ENCODE data around the gene UBE2N.
A peak's percentile ranks its signal among the peaks of the same experiment; 100 is the strongest.

UBE2N gene

DNA sequence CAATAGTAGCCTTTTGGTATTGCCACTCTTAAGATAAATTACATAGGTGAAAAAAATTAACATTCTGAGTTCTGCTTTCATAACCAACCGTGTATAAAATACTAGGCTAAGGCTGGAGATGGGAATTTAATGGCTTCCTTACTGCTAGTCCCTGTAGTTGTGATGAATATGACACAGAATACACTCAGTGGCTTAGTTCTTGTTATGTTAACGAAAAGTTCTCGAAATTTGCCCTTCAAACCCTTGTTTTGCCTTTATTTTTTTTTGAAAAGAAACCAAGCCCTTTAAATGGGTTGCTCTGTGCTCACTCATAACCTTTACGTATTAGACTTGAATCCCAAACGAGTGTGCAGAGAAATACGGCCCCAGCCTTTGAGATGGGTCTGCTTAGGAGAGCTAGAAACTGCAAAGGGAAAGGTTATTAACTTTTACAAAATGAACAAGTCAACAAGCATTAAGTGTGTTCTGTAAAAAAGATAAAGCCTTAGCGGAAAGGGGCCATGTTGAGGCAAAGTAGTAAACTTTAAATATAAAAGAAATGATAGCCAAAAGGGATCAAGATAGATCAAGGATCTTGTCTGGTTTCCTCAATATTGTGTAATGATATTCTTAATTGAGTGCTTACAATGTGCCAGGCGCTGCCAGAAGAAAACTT lies 62.3 kb downstream of the UBE2N start:
- peak; percentile 36 to 47 for DNase-seq

DNA sequence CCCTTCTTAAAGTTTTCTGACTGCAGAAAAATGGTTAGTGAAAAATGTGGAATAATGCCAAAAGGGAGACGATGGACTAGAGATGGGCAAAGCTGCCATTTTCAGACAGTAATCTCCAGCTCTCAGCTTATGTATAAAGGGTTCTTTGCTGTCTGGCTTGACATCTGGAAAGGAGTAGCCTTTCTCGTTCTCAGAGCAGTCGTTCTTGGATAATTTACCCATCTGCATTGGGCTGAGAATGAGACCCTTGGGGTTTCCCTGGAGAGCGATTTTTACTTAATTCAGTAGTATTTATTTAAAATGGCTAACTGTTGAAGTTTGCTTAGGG lies 62.8 kb downstream of the UBE2N start:
- DNase-seq, result peak in 1 of 2 experiments; percentile 57

DNA sequence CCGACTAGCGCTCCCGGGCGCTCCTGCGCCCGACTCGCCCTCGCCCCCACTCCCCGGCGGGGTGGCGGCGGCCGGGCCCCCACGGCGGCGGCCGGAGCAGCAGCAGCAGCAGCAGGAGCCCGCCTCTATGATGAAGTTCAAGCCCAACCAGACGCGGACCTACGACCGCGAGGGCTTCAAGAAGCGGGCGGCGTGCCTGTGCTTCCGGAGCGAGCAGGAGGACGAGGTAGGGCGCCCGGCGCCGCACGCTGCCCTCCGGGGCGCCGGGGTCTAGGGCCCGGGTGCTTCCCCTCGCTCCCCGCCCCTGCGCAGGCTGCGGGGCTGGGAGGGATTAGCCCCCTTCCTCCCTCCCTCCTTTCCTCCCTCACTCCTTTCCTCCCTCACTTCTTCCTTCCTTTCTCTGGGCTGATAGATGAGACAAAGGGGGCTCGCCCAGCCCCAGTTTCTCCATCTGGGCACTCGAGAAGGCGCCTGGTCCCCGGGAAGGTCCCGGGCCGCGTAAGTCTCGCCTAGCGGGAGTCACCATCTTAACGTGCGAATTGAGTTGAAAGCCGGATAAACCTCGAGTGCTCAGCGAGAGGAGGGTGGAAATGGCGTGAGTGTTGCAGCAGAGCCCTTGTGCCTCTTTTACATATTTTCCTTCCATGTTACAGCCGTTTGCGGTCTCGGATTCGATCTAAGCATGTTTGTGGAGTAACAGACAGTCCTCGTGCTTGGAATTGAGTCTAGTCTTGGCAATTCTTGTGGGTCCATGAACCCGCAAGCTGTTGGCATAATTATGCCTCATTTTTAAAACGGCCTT lies 63.4 kb downstream of the UBE2N start:
- DNase-seq, result peak; percentile 60 to 76

DNA sequence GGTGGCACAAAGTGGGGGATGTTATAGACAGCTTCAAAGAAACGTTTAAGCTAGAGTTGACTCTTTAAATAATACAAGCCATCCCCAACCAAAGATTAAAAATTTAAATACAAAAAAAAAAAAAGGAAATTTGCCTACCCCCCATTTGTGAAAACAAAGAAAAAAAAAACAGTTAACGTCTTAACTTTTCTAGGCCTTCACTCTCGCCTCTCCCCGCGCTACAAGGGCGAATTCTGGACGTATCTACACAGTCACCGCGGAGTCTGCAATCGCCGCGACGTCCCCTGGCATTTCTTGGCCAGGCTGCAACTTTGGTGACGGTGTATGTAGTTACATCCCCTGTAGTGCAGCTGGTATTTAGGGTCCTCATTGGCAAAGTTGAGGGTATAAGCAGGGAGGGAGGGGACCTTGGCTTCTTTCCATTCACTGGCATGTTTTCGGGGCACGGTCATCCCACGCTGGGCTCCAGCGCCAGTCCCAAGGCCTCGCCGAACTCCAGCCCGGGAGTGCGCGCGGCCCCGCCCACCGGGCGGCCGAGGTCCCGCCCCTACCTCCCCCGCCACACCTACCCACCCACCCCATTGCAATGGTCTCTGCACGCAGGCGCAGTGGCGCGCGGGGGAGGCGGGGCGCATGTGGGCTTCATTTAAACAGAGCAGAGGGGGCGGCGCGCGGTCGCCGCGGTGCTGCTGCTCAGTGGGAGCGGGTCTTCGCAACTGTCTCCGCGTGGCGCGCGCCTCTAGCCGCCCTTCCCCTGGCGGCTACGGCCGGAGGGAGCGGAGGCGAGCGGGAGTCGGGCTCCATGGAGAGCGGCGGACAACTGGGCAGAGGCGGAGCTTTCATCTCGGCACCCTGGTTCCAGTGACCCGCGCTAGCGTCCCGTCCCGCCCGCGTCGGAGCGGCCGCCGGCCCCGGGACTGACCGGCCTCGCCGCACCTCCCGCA lies 64.2 kb downstream of the UBE2N start, which contains the start of gene NUDT4:
NUDT4 (plus strand) TSS at position 674 of the 944 bp plus-strand sequence. CDS start 398 bp downstream, outside the sequence.
- DNase-seq, result peak; percentile 74 to 85

DNA sequence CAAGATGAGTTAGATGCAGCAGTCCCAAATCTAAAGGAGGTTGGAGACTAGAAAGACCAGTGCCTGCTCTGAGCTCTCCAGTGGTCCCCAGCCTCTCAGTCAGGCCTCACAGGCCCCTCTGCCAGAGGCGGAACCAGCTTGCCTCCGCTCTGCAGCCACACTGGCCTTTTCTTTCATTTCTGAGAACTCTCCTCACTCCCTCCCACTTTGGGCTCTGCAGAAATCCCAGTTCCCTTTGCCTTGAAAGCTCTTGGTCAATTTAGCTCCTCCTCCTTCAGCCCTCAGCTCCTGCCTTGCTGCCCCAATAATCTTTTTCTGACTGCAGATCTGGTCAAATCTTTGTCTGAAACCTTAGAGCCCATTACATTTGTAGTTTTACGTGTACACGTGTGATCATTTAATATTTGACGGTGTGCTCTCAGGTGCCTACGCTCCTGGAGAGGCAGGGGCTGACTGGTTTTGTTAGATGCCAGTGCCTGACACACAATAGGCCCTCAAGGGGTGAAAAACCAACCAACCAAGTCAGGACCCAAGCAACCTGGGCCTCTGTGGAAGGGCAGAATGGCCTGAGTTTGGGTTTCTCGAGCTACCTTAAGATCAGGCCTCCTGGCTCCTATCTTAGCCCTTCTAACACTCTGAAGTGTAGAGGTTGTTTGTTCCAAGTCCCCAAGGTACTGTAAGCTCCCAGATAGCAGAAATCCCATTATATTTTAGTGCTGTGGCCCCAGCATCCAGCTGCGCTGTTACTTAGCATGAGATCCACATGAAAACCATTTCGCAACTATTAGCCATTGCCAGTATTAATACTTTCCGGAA lies 65.1 kb downstream of the UBE2N start:
- DNase-seq, result no peak

DNA sequence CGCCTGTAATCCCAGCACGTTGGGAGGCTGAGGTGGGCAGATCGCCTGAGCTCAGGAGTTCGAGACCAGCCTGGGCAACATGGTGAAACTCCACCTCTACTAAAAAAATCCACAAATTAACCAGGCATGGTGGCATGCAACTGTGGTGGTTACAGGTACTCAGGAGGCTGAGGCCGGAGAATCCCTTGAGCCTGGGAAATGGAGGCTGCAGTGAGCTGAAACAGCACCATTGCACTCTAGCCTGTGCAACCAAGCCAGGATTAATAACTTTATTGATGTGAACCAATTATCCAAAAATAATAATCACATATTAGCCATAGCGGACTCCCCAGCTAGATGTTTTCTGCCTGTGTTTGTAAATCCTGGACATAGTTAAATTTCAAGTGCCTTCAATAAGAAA lies 65.8 kb downstream of the UBE2N start:
- no peak for DNase-seq

DNA sequence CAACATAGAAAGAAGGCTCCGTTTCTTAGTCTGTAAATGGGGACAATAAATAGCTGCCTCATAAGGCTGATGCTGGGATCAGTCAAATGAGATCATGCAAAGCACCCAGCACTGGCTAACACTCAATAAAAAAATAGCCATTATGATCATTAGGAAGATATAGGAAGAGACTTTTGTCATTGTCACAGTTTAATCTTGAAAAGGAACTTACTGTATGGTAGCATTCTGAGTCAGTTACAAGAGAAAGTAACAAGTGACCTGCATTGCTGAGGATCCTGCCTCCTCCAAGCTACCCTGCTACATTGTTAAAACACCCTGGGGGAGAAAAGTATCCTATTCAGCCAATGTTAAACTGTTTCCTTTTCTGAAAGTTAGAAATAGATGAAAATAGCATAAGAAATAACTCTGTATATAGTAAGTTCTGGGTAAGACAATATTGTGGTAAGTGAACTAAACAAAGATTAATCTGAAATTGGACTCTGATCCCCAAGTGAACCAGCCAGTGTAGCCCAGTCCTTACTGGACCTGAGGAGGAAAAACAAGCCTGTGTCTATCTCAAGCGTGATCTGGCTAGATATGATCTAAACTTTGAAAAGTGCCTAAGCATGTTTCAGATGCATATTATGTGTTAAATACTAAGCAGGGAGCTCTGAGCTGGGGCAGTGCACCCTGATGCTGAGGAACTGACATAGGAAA lies 67.6 kb downstream of the UBE2N start:
- DNase-seq, result no peak

DNA sequence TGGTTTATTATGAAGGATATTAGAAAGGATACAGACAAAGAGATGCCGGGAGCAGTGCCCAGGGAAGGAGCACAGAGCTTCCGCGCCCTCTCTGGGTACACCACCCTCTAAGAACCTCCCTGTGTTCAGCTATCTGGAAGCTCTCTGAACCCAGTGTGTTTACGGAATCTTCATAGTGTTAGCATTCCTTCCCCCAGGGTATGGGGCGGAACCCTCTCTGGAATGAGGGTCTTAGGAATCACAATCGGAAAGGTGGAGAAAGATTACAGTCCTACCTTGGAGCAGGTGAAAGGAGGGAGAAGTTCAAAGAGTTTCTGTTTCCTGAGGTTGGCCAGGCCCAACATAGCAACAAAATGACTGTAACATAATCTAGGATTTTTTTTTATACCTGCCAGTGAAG lies 70.8 kb downstream of the UBE2N start:
- DNase-seq, result no peak

DNA sequence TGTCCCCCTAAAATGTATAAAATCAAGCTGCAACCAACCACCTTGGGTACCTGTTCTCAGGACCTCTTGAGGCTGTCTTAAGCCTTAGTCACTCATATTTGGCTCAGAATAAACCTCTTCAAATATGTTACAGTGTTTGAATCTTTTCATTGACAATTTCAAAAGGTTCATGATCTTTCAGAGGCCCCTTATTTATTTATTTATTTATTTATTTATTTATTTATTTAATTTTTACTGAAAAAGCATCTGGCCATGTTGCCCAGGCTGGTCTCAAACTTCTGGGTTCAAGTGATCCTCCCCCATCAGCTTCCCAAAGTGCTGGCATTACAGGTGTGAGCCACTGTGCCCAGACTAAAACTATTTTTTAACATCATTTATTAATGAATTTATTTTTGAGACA lies 72.2 kb downstream of the UBE2N start:
- DNase-seq, result no peak

DNA sequence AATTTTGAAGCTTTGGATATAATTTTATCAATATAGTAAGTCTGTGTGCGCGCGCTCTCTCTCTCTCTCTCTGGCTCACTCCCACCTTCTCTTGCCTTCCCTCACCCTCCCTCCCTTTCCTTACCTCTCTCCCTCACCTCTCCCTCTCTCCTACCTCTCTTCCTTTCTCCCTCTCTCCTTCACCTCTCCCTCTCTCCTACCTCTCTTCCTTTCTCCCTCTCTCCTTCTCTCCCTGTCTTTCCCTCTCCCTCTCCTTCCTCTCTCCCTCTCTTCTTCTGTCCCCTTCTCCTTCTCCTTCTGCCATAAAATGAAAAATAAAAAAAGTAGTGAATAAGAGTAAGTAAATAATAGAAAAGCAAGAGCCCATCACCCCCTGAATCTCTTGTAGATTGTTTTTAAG lies 73.0 kb downstream of the UBE2N start:
- no peak for DNase-seq

DNA sequence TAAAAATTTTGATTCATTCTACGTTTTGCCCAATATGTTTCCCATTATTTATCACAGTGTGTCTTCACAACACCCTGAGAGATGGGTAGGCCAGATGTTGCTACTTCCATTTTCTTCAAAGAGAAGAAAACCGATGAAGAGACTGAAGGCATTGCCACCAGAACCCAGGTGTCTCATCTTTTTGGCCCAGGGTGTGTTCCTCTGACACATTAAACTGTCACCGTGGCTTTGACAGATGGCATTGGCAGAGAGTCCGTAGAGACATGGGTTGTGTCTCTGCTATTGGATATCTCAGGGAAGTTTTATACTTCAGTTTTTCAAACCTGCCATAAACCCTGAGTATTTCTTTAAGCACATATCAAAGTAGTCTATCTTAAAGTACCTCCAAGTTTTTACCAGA lies 75.3 kb downstream of the UBE2N start:
- DNase-seq, result no peak

DNA sequence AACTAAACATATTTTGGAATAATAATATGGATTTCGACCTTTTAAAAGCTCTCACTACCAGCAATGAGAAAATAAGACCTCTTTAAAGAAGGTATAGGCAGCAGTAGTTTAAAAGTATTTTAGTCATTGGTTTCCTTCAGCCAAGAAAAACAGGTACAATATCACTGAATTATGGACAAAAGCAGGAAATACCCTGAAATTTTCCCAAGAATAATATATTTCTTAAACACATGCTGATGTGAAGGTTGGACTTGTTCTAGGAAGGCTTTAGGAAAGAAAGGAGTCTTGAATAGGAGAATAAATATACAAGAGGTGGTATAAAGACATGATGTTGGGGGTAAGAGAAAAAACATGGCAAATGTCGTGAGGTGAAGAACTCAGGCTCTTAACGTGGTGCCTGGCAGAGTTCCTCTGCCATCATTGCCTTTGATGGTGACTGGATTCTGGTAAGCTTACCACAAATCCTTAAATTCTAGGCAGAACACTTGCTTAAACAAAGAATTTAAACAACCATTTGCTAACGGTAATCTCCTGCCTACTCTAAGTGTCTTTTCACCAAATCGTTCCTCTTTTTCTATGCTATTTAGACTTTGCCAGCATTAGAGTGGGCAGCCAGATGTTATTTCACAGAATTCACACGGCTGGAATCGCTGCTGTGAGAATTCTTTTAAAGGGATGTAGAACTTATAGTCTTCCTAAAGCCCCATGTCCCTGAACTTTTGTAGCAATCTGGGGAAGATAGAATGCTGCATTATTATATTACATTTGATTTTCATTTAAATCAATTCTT lies 75.9 kb downstream of the UBE2N start:
- peak in 1 of 2 experiments; percentile 12 for DNase-seq

DNA sequence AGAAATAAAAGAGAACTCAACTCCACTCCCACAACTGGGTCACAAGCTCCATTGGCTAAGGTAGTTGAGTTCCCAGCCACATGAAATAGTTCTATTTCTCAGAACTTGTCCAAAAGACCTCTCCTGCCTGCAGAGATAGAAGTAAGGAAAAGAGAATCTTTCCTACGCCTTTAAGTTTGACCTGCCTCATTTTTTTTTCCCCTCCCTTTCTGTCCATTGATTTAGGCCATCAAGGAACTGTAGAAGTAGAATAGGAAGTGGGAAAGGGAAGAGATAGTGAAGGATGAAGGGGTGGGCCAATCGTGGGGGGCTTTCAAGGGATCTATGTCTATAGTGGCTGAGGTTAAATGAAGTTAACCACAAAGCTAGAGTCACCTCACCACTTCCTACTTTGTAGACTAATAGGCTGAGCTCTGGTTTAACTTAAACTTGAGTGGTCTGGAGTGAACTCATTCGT lies 77.9 kb downstream of the UBE2N start:
- DNase-seq, result peak; percentile 78 to 83

DNA sequence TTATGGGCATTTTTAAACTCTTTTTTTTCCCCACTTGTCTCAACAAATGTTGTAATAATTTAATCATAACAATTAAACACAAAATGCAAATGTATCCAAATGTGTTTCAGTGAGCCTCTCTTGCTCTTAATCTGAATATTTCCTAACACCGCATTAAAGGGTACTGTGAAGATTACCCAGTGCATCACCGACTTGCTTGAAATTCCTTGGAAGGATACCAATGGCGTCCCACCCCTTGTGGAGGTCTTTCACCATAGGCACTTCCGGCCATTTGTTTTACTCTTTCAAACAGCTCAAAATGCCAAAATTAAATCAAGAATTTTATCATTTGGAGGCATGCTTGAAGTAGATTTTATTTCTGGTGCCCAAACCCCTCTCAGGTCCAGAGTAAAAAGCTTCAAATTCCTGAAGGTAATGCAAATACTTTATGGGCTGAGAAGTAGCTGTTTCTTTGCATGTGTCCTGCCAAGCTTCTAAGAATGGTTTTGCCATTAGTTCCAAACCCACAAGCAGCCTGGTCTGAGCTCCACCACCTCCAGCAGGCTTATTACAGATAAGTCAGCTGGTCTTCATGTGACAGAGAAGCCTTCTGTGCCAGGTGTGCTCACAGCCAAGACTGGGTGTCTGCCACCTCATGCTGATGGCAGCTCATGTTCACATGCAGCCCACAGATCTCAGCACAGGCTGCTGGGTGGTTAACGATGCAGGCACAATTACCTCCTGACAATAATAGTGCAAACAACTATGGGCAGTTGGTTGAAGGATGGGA lies 80.4 kb downstream of the UBE2N start:
- no peak for DNase-seq

DNA sequence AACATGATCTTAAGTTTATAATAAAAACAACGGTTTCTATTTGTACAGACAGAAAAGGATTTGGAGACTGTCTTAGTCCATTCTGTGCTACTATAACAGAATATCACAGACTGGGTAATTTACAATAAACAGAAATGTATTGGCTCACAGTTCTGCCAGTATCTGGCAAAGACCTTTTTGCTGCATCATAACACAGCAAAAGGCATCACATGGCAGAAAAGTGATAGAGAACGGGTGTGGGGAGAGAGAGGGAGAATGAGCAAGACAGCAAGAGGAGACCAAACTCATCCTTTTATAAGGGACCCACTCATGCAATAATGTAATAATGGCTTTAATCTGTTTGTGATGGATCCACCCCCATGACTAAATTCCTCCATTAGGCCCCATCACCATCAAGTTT lies 81.1 kb downstream of the UBE2N start:
- DNase-seq, result no peak

DNA sequence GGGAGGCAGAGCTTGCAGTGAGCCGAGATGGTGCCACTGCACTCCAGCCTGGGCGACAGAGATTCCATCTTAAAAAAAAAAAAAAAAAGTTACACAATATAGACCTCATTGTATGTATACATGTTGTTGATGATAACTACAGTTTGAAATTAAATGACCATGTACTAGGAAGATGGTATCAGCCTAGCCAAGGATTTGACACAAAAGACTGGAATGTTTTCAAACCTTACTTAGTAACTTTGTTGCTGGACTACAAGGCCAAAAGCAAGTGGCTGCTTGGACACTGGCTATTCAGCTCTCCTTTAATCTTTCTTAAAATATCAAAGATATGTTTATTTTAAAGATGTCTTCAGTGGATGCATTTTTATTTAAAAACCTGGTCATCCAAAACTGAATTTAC lies 82.9 kb downstream of the UBE2N start:
- DNase-seq, result no peak

DNA sequence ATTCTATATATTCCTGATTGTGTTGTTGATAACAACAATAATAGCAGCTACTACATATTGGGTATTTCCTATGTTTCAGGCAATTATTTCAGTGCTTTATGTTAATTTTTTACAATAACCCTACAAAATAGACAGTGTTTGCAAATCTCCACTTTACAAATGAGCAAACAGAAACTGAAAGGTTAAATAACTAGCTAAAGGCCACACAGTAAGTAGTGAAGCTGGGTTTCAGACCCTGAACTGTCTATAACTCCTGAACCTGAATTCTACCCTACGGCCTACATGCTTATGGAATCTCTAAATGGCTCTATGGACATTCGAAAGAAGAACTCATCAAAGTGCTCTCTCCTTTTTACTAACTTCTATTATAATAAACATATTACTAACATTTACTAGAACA lies 83.7 kb downstream of the UBE2N start:
- DNase-seq, result no peak

DNA sequence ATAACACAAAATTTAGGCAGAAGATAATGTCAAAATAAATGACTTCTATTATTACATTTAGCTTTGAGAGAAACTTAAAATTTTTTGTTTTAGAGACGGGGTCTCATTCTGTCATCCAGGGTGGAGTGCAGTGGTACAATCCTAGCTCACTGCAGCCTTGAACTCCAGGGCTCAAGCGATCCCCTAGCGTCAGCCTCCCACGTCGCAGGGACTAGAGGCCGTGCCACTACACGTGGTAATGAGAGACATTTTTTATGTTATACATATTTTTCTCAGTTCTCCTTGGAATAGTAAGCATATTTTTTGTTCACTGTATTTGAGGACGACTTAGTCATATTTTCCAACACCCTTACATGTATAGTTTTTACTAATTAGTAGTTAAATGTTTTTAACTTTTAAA lies 85.5 kb downstream of the UBE2N start:
- no peak for DNase-seq
